Measurements from ENCODE around the gene DTNB.
A peak's percentile ranks its signal among the peaks of the same experiment; 100 is the strongest.

Gene DTNB

DNA sequence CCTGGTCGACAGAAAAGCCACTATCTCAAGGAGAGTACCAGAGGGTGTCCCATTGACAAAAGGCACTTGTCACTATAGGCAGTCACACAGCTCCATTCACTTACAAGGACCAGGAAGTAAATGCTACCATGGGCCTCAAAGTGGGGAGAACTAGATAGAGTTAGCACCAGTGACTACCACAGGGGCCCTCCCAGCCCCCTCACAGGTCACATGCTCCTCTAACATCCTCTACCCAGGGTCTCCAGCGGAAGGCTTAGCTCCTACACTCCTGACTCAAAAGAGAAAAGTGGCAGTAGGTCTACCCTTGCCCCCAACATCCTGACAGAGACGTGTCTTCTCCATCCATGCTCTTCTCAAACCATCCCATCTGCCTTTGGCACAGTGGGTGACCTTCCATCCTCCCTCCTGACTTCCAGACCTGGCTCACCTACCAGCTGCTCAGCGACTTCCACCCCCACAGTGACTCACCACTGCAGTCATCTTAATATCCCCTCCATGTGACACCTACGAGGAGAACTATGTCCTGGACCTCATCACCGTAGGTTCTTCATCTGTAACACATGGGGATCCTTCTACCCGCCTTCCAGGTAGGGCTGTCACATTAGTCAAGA, 326.1 kb downstream of the DTNB start:
- peaks cover 26% of the 10 kb centered on the region for H3K4me1 Mint-ChIP-seq (ENCODE audit: low read depth)
- H3K27me3 Mint-ChIP-seq (ENCODE audit: low read depth) = no peaks in the 10 kb centered on the region
- no peaks in the 10 kb centered on the region for H3K36me3 Mint-ChIP-seq (ENCODE audit: low read depth)
- no peaks in the 10 kb centered on the region for H3K9me3 Mint-ChIP-seq
- H3K4me3 Mint-ChIP-seq = no peak overlapping the region
- no peak overlapping the region for H3K27ac Mint-ChIP-seq
- DNase-seq (ENCODE audit: low spot score) = peak; percentile 51

DNA sequence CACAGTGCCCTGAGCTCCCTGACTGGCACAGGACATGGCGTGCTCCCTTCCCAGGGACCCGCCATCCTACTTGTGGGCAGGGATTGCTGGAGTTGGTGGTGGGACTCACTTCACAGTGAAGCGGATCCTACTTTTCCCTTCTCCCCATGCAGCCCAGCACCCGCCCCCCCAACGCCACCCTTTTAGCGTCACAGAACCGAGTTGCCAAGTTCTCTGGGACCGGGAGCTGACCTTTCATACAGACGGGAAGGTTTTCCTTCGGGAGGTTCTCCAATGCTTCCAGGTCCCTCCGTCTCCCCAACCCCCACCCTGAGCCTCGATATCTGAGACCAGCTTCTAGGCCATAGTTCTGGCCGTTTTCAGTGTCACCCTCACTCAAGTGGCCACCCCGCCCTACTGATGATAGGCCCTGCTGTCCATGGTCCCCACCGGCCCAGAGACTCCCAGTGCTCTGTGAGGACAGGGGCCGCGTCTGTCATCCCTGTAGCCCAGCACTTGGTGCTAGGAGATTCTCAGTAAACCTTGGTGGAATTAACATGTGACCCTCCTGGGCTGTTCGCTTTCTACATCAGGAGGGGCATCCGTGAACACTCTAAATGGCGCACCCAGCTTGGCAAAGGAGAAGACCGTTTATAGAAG, 330.1 kb downstream of the DTNB start:
- Mint-ChIP-seq H3K36me3 (ENCODE audit: low read depth) (no peaks in the 10 kb centered on the region), H3K27me3 (ENCODE audit: low read depth) (no peaks in the 10 kb centered on the region), H3K4me3 (peak overlapping the region; percentile 54), H3K9me3 (no peaks in the 10 kb centered on the region), H3K27ac (peak overlapping the region; percentile 26), H3K4me1 (ENCODE audit: low read depth) (peaks cover 23% of the 10 kb centered on the region)
- DNase-seq (ENCODE audit: low spot score) = no peak

DNA sequence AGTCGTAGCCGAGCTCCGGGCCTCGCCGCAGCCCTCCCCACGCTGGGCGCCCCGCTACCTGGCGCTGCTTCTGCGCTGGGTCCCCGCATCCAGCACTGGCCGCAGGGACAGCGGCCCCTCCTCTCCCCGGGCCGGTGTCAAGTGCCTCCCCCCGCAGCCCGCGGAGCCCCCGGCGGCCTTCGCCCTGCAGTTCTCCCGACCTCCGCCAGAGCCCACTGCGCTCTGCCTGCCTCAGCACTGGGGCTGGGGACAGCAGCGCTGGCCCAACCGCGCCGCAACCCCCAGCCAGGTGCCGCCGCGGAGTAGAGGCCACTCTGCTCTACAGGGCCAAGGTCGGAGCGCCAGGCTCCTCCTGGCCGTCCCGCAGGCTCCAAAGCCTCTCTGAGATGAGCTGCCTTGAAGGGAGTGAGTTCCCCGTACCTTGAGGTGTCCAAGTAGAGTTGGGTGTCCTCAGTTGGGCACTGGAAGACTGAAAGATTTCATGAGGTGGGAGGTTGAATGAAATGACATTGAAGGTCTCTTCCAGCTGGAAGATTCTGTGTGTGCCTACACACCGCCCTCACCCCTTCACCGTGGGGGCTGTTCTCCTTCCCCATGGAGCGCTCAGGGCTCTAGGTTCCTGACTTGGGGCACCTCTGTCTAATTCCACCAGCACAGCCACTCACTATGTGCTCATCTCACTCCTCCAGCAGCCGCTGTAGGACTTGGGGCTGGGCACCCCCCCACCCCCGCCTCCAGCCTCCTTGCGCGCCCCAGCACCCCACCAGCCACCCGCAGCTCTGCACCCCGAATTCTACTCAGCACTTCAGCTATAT, 330.8 kb downstream of the DTNB start:
- H3K27me3 Mint-ChIP-seq (ENCODE audit: low read depth) = no peaks in the 10 kb centered on the region
- H3K9me3 Mint-ChIP-seq = no peaks in the 10 kb centered on the region
- DNase-seq (ENCODE audit: low spot score) = peak; percentile 87
- H3K36me3 Mint-ChIP-seq (ENCODE audit: low read depth) = peaks cover 2% of the 10 kb centered on the region
- H3K4me1 Mint-ChIP-seq (ENCODE audit: low read depth) = peaks cover 23% of the 10 kb centered on the region
- peak overlapping the region; percentile 79 for H3K4me3 Mint-ChIP-seq
- peak overlapping the region; percentile 83 for H3K27ac Mint-ChIP-seq

DNA sequence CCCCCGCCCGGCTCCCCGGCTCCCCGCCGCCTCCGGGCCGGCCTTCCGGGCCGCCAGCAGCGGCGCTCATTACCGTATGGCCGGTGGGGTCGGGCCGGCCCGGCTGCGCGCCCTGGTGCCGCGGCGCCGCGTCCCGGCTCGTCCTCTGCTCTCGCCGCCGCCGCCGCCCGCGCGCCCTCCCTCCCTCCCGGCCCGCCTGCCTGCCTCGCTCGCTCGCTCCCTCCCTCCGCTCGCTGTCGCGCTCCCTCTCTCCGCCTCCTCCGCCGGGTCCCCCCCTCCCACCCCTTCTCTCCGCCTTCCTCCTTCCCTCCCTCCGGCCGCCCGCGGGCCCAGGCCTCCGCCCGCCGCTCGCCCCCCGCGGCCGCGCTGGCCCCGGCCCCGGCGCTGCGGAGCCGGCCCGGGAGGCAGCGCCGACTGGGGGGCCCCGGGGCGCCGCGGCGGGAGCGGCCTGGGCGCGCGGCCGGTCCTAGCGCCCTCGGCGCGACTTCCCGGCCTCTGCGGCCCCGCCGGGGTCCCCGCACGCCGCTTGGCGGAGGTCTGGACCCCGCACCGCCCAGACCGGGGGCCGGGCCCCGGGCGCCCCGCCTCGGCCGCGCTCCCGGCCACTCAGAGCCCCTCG, 331.5 kb downstream of the DTNB start, which contains the start of gene DNMT3A:
Gene DNMT3A (minus strand): TSS at position 173 of the 619 bp plus-strand sequence. CDS start 27,941 bp downstream, outside the sequence.
- peaks cover 6% of the 10 kb centered on the region for H3K36me3 Mint-ChIP-seq (ENCODE audit: low read depth)
- H3K9me3 Mint-ChIP-seq = no peaks in the 10 kb centered on the region
- peak within 1 kb of the TSS; percentile 83 for H3K27ac Mint-ChIP-seq
- no peaks in the 10 kb centered on the region for H3K27me3 Mint-ChIP-seq (ENCODE audit: low read depth)
- H3K4me3 Mint-ChIP-seq = peak within 1 kb of the TSS; percentile 79
- H3K4me1 Mint-ChIP-seq (ENCODE audit: low read depth) = peaks cover 24% of the 10 kb centered on the region
- DNase-seq (ENCODE audit: low spot score) = peak; percentile 32

DNA sequence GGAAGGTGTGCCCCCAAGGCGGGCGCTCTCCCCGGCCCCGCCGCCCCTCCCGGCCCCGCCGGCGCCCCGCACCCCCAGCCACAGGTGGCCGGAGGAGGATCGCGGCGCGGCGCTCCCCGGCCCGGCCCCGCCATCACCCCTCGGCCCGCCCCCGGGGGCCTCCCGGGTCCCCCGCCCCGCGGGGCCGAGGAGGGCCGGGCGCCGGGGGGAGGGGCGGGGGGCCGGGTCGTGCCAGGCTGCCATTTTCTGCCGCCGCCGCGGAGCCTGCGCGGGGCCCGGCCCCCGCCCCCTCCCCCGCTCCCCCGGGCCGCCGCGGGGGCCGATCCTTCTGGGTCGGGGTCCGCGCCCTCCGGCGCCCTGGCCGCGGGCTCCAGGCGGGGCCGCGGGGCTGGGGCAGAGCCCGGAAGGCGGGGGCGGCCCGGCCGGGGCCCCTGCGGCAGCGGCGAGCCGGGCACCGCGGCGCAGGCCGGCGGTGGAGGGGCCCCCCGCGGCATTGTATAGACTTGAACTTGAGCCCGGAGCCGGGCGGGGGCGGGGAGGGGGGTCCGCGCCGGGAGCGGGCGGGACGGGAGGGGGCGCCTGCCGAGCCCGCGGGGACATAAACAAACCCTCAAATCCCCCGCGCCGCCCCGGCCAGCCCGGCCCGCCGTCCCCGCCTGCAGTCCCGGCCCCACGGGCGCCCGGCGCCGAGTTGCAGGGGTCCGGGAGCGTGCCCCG, 332.2 kb downstream of the DTNB start:
- Mint-ChIP-seq H3K4me3 (no peak overlapping the region), H3K27me3 (ENCODE audit: low read depth) (no peaks in the 10 kb centered on the region), H3K36me3 (ENCODE audit: low read depth) (peaks cover 6% of the 10 kb centered on the region), H3K9me3 (no peaks in the 10 kb centered on the region), H3K27ac (no peak overlapping the region), H3K4me1 (ENCODE audit: low read depth) (peaks cover 27% of the 10 kb centered on the region)
- peak; percentile 30 for DNase-seq (ENCODE audit: low spot score)

DNA sequence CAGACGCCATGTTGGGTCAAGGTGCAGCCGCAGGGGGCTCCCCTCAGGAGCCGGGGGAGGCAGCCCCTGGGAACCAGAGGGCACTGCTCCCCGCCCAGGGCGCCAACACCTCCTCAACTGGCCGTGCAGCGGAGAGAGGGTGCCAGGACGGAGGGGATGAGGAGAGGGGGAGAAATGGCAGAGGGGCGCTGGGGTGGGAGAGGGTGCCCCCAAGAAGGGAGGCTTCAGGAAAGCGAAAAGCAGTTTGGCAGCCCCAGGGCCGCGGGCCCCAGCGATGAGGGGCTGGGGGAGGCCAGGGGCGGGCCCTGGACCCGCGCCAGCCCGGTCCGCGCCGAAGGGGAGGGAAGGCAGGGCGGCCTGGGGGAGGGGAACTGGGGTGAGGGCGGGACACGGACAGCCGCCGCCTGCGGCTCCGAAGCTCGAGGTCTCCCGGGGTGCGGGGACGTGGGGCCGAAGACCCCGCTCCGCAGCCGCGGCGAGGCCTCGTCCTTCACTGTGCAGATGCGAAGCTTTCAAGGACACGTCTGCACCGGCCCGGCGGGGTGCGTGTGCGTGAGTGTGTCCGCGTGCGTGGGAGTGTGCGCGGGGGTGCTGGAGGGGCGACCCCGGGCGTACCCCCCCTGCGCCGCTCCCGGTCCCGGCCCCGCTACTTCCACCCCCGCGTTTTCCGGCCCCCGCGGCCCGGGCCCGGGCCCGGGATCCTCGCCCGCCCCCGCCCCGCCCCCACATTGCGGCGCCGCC, 333.0 kb downstream of the DTNB start:
- no peak for DNase-seq (ENCODE audit: low spot score)
- Mint-ChIP-seq H3K9me3 (no peaks in the 10 kb centered on the region), H3K27ac (no peak overlapping the region), H3K4me1 (ENCODE audit: low read depth) (peaks cover 29% of the 10 kb centered on the region), H3K36me3 (ENCODE audit: low read depth) (peaks cover 6% of the 10 kb centered on the region), H3K27me3 (ENCODE audit: low read depth) (no peaks in the 10 kb centered on the region), H3K4me3 (peak overlapping the region; percentile 24)

DNA sequence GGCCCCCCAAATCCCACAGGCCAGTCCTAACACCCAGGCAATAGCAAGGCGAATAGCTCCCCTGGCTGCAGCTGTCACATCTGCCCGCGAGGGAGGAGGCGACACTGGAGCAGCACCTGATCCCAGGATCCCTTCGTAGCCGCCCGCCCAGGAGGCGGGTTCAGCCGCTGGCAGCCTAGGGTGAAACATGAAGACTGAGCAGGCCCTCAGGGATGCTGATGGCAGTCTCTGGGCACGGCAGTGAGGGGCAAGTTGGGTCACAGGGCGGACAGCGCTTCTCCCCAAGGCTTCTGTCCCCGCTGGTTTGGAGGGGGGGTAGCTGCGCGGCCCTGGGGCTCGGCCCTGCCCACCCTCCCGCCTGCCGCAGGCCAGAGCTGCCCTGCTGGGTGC, 333.6 kb downstream of the DTNB start:
- no peaks in the 10 kb centered on the region for H3K9me3 Mint-ChIP-seq
- no peaks in the 10 kb centered on the region for H3K27me3 Mint-ChIP-seq (ENCODE audit: low read depth)
- H3K27ac Mint-ChIP-seq = no peak overlapping the region
- H3K4me1 Mint-ChIP-seq (ENCODE audit: low read depth) = peaks cover 32% of the 10 kb centered on the region
- DNase-seq (ENCODE audit: low spot score) = no peak
- peak overlapping the region; percentile 73 for H3K4me3 Mint-ChIP-seq
- peaks cover 6% of the 10 kb centered on the region for H3K36me3 Mint-ChIP-seq (ENCODE audit: low read depth)

DNA sequence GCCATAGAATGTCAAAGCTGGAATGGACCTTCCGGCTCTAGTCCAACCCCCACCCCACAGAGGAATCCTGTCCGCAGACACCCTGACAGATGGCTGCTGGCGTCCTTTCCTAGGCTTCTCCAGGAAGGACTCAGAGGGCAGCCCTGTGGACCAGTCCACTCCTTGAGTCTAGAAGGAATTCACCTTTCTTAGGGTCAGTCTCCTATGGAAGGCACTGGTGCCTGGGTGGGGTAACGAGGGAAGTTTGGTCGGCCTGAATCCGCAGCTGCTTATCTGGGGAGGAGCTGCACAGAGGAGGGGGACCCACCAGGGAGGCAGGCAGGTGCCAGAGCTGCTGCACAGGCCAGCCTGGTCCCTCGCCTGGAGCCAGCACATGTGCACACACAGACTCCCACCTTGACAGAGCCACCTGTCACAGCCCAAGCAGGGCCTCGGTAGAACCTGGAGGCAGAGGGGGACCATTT, 334.1 kb downstream of the DTNB start:
- H3K27me3 Mint-ChIP-seq (ENCODE audit: low read depth) = no peaks in the 10 kb centered on the region
- peaks cover 6% of the 10 kb centered on the region for H3K36me3 Mint-ChIP-seq (ENCODE audit: low read depth)
- peak overlapping the region; percentile 26 for H3K27ac Mint-ChIP-seq
- H3K9me3 Mint-ChIP-seq = no peaks in the 10 kb centered on the region
- peaks cover 37% of the 10 kb centered on the region for H3K4me1 Mint-ChIP-seq (ENCODE audit: low read depth)
- no peak for DNase-seq (ENCODE audit: low spot score)
- peak overlapping the region; percentile 73 for H3K4me3 Mint-ChIP-seq

DNA sequence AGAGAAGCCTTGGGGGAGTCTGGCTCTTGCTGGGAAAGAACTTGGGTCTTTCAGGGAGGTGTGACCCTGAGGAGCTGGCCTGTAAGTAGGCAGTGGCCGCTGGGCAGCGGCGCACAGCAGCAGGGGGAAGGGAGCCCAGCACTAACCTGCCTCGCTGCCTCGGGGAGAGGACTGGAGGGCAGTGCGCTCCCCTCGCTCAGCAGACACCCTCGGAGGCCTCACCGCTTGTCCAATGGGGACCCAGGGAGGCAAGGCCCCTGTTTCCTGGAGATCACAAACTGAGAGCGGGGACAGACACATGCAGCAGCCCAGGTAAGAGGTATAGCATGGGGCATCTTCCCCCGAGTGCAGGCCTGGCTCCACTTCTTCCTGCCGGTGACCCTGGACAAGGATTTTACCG, 335.0 kb downstream of the DTNB start:
- Mint-ChIP-seq H3K27me3 (ENCODE audit: low read depth) (no peaks in the 10 kb centered on the region), H3K9me3 (no peaks in the 10 kb centered on the region), H3K4me3 (peak overlapping the region; percentile 73), H3K4me1 (ENCODE audit: low read depth) (peaks cover 42% of the 10 kb centered on the region), H3K36me3 (ENCODE audit: low read depth) (peaks cover 6% of the 10 kb centered on the region), H3K27ac (no peak overlapping the region)
- DNase-seq (ENCODE audit: low spot score) = no peak

DNA sequence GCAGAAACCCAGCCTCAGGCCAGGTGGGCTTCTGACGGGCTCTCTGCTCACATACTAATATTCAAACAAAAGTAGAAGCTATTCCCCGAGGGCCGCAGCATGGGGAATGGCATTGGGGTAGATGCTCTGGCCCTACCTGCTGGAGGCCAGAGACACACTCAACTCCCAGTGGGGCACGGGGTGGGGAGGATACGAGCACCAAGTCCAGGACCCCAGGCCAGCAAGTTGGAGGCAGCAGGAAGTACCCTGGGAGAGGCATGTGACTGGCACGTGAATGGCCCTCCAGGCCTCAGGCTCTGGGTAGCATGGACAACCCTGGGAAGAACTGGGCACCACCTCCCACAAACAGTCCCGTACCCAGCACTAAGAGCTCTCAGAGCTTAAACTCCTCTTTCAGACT, 335.5 kb downstream of the DTNB start:
- Mint-ChIP-seq H3K4me3 (peak overlapping the region; percentile 39), H3K4me1 (ENCODE audit: low read depth) (peaks cover 42% of the 10 kb centered on the region), H3K9me3 (no peaks in the 10 kb centered on the region), H3K27me3 (ENCODE audit: low read depth) (no peaks in the 10 kb centered on the region), H3K36me3 (ENCODE audit: low read depth) (peaks cover 6% of the 10 kb centered on the region), H3K27ac (peak overlapping the region; percentile 55)
- DNase-seq (ENCODE audit: low spot score) = no peak

DNA sequence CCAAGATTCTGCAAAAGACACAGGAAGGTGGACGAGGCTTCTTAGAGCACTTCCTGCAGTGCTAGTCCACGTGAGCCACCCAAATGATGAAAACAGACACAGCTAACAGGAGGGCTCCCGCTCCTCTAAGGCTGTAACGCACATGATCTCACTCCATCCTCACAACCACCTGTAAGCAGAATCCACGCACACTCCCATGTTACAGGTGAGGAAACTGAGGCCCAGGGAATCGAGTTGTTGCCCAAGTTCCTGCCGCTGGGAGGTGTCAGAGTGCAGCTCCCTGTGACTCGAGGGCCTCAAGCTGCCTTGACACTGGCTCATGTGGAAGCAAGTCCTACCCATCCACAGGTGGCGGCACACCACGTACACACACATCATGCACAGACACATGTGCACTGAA, 336.1 kb downstream of the DTNB start:
- no peak for DNase-seq (ENCODE audit: low spot score)
- H3K4me1 Mint-ChIP-seq (ENCODE audit: low read depth) = peaks cover 41% of the 10 kb centered on the region

DNA sequence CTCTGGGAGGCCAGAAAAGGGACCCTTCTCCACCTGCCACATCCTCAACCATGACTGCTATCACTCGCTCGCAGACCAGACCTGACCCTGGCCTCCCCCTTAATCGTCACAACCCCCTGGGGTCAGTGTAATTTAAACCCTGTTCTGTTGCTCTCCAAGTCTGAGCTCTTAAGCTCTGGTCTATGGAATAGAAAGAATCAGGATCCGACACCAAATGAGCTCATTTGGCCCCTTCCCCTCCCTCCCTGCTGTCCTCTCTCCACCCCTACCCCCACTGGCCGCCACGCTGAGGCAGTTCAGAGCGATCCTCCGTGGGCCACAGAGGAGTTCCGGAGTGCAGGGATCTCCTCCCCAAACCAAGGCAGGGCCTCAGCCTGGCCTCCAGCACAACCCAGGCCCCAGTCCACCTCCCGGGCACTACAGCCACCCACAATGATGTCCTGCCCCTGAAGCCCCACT, 337.0 kb downstream of the DTNB start:
- Mint-ChIP-seq H3K36me3 (ENCODE audit: low read depth) (peaks cover 9% of the 10 kb centered on the region), H3K9me3 (no peaks in the 10 kb centered on the region), H3K4me3 (no peak overlapping the region), H3K27me3 (ENCODE audit: low read depth) (no peaks in the 10 kb centered on the region), H3K27ac (no peak overlapping the region), H3K4me1 (ENCODE audit: low read depth) (peaks cover 46% of the 10 kb centered on the region)
- no peak for DNase-seq (ENCODE audit: low spot score)

More for the DNA sequence above, 336.1 kb downstream of the DTNB start:
- Mint-ChIP-seq H3K27ac (no peak overlapping the region), H3K27me3 (ENCODE audit: low read depth) (no peaks in the 10 kb centered on the region), H3K9me3 (no peaks in the 10 kb centered on the region), H3K4me3 (peak overlapping the region; percentile 39), H3K36me3 (ENCODE audit: low read depth) (peaks cover 6% of the 10 kb centered on the region)

DNA sequence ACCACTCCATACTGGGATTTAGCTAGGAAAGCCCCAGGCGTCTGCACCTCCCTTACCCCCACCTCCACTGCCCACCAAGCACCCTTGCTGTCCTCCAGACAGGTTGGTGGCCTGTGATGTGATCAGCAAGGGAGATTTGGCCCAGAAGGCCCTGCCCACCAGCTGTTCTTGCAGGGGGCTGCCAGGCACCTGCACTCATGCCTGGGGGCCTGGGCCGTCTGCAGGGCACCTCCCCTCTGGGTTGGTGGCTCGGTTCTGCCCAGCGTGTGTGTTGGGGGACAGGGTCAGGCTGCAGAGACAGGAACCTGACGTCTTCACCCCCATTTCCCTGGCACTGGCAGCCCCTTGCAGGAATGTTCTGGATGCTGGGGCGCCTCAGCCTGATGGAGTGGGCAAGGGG, 337.4 kb downstream of the DTNB start:
- H3K4me1 Mint-ChIP-seq (ENCODE audit: low read depth) = peaks cover 46% of the 10 kb centered on the region
- peaks cover 9% of the 10 kb centered on the region for H3K36me3 Mint-ChIP-seq (ENCODE audit: low read depth)
- no peak overlapping the region for H3K27ac Mint-ChIP-seq
- no peaks in the 10 kb centered on the region for H3K27me3 Mint-ChIP-seq (ENCODE audit: low read depth)
- DNase-seq (ENCODE audit: low spot score) = no peak
- H3K4me3 Mint-ChIP-seq = no peak overlapping the region
- no peaks in the 10 kb centered on the region for H3K9me3 Mint-ChIP-seq
